Stimulated activated CD4-positive, alpha-beta T cell treated with anti-CD3 and anti-CD28 coated beads, Interleukin-1b, Interleukin-23, amount 100 ng/mL, for 24 hours (primary cell): Measurements from ENCODE around the gene RASGRP2.
"Not testable (repeated sequence)": the region's sequence is repeated elsewhere in the genome, so short reads cannot be mapped to it uniquely, and the experiment has no call there.

Source experiments
- DNase-seq, 4 experiments: peaks; one replicate each; pipeline ENCODE4 v3.0.0-alpha.2; 2020; ENCODE audit warnings: low read depth in 4 of 4, low spot score in 1 of 4

The RASGRP2 gene

GRCh38 chr11:64720640-64721358 is 23.1 kb downstream of the RASGRP2 start:
- no peak for DNase-seq

GRCh38 chr11:64720167-64720566 is 23.8 kb downstream of the RASGRP2 start:
- DNase-seq: no peak

GRCh38 chr11:64719406-64719805 is 24.5 kb downstream of the RASGRP2 start:
- no peak for DNase-seq

- DNase-seq: no peak
Measured at GRCh38 chr11:64718780-64719124, 25.2 kb downstream of the RASGRP2 start.

- DNase-seq: no peak
Measured at GRCh38 chr11:64718084-64718779, 25.7 kb downstream of the RASGRP2 start.

GRCh38 chr11:64717268-64717578 is 26.7 kb downstream of the RASGRP2 start:
- no peak for DNase-seq

GRCh38 chr11:64716473-64717267 is 27.3 kb downstream of the RASGRP2 start:
- no peak for DNase-seq

- no peak for DNase-seq
Measured at GRCh38 chr11:64715756-64716472, 28.0 kb downstream of the RASGRP2 start.

- DNase-seq: no peak
Measured at GRCh38 chr11:64715110-64715509, 28.8 kb downstream of the RASGRP2 start.

GRCh38 chr11:64714666-64715065 is 29.3 kb downstream of the RASGRP2 start:
- DNase-seq: no peak

GRCh38 chr11:64713781-64714363 is 30.1 kb downstream of the RASGRP2 start:
- no peak for DNase-seq

GRCh38 chr11:64713016-64713707 is 30.8 kb downstream of the RASGRP2 start:
- no peak for DNase-seq

- DNase-seq: no peak
Measured at GRCh38 chr11:64712430-64713015, 31.4 kb downstream of the RASGRP2 start.

GRCh38 chr11:64711956-64712362 is 32.0 kb downstream of the RASGRP2 start:
- no peak for DNase-seq

GRCh38 chr11:64711138-64711955 is 32.6 kb downstream of the RASGRP2 start:
- no peak for DNase-seq

GRCh38 chr11:64710418-64711137 is 33.4 kb downstream of the RASGRP2 start:
- no peak for DNase-seq

- DNase-seq: no peak
Measured at GRCh38 chr11:64705501-64705900, 38.4 kb downstream of the RASGRP2 start.

- no peak for DNase-seq
Measured at GRCh38 chr11:64703048-64703447, 40.9 kb downstream of the RASGRP2 start.

GRCh38 chr11:64701956-64702355 is 42.0 kb downstream of the RASGRP2 start:
- not testable (repeated sequence) for DNase-seq
